Cerebellar nuclear complex (tissue), 1 donor: ENCODE results near the gene UBE2E2.

Experiments used
- DNase-seq, 2 experiments: peaks; one replicate each; lab custom pipeline; 2025; lab: John Stamatoyannopoulos, UW

The UBE2E2 gene

GRCh38 chr3:23276913-23277658 lies 74.0 kb downstream of the UBE2E2 start:
- DNase-seq, result no peak

GRCh38 chr3:23277688-23278087 lies 74.6 kb downstream of the UBE2E2 start:
- DNase-seq, result no peak

GRCh38 chr3:23283625-23284024 lies 80.5 kb downstream of the UBE2E2 start:
- no peak for DNase-seq

- DNase-seq, result no peak
Observed at GRCh38 chr3:23288286-23288685, 85.2 kb downstream of the UBE2E2 start.

GRCh38 chr3:23288715-23289114 lies 85.6 kb downstream of the UBE2E2 start:
- DNase-seq, result no peak

- no peak for DNase-seq
Observed at GRCh38 chr3:23292432-23292831, 89.3 kb downstream of the UBE2E2 start.

GRCh38 chr3:23294770-23295387 lies 91.8 kb downstream of the UBE2E2 start:
- no peak for DNase-seq

GRCh38 chr3:23301819-23302218 lies 98.7 kb downstream of the UBE2E2 start:
- DNase-seq, result no peak

- no peak for DNase-seq
Observed at GRCh38 chr3:23302271-23302670, 99.1 kb downstream of the UBE2E2 start.

GRCh38 chr3:23303601-23304217 lies 100.6 kb downstream of the UBE2E2 start:
- DNase-seq, result no peak

- DNase-seq, result no peak
Observed at GRCh38 chr3:23304424-23304823, 101.3 kb downstream of the UBE2E2 start.

GRCh38 chr3:23308986-23309625 lies 106.0 kb downstream of the UBE2E2 start:
- DNase-seq, result no peak

GRCh38 chr3:23312866-23313265 lies 109.7 kb downstream of the UBE2E2 start:
- DNase-seq, result no peak

GRCh38 chr3:23314981-23315762 lies 112.0 kb downstream of the UBE2E2 start:
- DNase-seq, result no peak

GRCh38 chr3:23316924-23317323 lies 113.8 kb downstream of the UBE2E2 start:
- no peak for DNase-seq

GRCh38 chr3:23319366-23320312 lies 116.5 kb downstream of the UBE2E2 start:
- no peak for DNase-seq

- DNase-seq, result no peak
Observed at GRCh38 chr3:23320586-23321570, 117.8 kb downstream of the UBE2E2 start.

GRCh38 chr3:23324745-23325144 lies 121.6 kb downstream of the UBE2E2 start:
- no peak for DNase-seq

- no peak for DNase-seq
Observed at GRCh38 chr3:23325466-23326065, 122.4 kb downstream of the UBE2E2 start.
